ENCODE results near the gene CPNE6.

DNA sequence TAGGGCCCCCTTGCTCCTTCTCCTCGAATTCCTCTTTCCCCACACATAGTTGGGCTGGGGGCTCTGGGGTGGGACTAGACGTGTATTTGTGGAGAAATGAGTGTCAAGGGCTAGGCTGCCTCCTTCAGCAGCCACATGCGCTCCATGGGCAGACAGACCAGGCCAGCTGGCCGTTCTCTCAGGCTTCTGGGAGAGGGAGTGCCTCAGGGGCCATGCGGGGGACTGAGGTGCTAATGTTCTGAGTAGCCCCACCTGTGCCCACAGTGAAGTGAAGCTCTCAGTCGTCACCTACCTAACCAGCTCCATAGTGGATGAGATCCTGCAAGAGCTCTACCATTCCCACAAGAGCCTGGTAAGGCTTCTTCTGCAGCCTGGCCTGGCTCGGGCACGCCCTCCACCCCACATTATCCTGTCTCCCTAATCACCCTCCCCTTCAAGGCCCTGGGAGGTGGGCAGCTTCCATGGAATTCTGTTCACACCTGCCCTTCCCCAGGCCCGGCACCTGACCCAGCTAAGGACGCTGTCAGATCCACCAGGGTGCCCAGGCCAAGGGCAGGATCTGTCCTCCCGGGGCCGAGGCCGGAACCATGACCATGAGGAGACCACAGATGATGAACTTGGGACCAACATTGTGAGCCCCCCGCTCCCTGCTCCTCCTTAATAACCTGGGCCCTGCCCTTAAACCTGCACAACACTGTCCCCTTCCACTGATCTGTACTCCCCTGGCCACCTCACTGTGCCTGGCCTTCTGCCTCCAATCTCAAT lies 9.0 kb upstream of the CPNE6 start:
- TF ChIP-seq, protein P1, sequence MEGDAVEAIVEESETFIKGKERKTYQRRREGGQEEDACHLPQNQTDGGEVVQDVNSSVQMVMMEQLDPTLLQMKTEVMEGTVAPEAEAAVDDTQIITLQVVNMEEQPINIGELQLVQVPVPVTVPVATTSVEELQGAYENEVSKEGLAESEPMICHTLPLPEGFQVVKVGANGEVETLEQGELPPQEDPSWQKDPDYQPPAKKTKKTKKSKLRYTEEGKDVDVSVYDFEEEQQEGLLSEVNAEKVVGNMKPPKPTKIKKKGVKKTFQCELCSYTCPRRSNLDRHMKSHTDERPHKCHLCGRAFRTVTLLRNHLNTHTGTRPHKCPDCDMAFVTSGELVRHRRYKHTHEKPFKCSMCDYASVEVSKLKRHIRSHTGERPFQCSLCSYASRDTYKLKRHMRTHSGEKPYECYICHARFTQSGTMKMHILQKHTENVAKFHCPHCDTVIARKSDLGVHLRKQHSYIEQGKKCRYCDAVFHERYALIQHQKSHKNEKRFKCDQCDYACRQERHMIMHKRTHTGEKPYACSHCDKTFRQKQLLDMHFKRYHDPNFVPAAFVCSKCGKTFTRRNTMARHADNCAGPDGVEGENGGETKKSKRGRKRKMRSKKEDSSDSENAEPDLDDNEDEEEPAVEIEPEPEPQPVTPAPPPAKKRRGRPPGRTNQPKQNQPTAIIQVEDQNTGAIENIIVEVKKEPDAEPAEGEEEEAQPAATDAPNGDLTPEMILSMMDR (IDR thresholded peaks at IDR 0.05) = no peak
- TF ChIP-seq EZH2 (IDR thresholded peaks at IDR 0.05; ENCODE audit: borderline replicate concordance, insufficient read depth, low read depth, low read length, poor library complexity, severe bottlenecking) = no peak

Measured in B cell (primary cell).